ENCODE data around the gene SLC26A9. TPM values are rescaled to one million over a fixed set of nuclear protein-coding genes. Genes with fewer than 3 reads are reported as not detected.

The SLC26A9 gene
- total and polyA plus RNA-seq, 2 experiments from 2014 or later, result not detected

DNA sequence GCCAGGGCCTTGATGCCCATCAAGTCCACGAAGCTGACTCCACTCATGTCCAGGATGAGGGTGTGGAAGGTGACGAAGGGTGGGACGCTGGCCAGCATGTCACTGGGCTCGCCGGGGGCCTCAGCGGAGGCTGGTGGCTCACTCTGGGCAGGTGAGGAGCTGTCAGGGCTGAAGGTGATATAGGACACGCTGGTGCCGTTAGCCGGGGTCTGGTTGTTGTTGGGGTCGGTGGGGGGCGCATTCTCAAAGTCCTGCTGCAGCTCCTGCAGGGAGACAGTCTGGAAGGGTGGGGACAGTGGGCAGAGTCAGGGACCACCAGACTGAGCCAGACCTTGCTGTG lies 21.7 kb downstream of the SLC26A9 start:
- no peaks in the 10 kb centered on the region for H3K36me3 ChIP-seq (ENCODE audit: insufficient read depth)
- H2AFZ ChIP-seq, result no peak overlapping the region
- H3K36me3 Mint-ChIP-seq (ENCODE audit: low read depth), result no peaks in the 10 kb centered on the region
- H3K4me1 ChIP-seq (ENCODE audit: insufficient read depth), result no peaks in the 10 kb centered on the region
- H3K27me3 Mint-ChIP-seq (ENCODE audit: insufficient read depth, low read depth, poor library complexity), result peaks cover 8% of the 10 kb centered on the region
- H3F3A ChIP-seq (replicated peaks; ENCODE audit: low read depth), result no peaks in the 10 kb centered on the region
- H3K79me2 ChIP-seq (replicated peaks; ENCODE audit: insufficient read depth), result no peaks in the 10 kb centered on the region
- ATAC-seq (no peak), DNase-seq (ENCODE audit: low spot score) (no peak)
- no peak overlapping the region for H3K27ac ChIP-seq (ENCODE audit: low read depth)
- peaks cover 4% of the 10 kb centered on the region for H3K4me1 Mint-ChIP-seq
- no peaks in the 10 kb centered on the region for H3K27me3 ChIP-seq (ENCODE audit: insufficient read depth)
- H3K9me3 Mint-ChIP-seq, result no peaks in the 10 kb centered on the region
- H4K20me1 ChIP-seq (replicated peaks; ENCODE audit: insufficient read depth), result no peaks in the 10 kb centered on the region
- H3K9me2 ChIP-seq (ENCODE audit: insufficient read depth), result no peaks in the 10 kb centered on the region
- H3K4me3 Mint-ChIP-seq, result no peak overlapping the region
- no peak overlapping the region for H3K4me2 ChIP-seq
- no peak overlapping the region for H3K4me3 ChIP-seq
- no peak overlapping the region for H3K27ac Mint-ChIP-seq
- TF ChIP-seq ZNF114 (CRISPR knock-in tag; IDR thresholded peaks at IDR 0.05) (no peak), EZH2 (IDR thresholded peaks at IDR 0.05; ENCODE audit: low read depth, unreplicated experiment) (no peak), JUNB (IDR thresholded peaks at IDR 0.05; ENCODE audit: unreplicated experiment) (no peak), CREB1 (CRISPR knock-in tag; IDR thresholded peaks at IDR 0.05; ENCODE audit: low read depth) (no peak), POLR2AphosphoS5 (IDR thresholded peaks at IDR 0.05; ENCODE audit: low read depth) (no peak), ZNF331 (CRISPR knock-in tag; IDR thresholded peaks at IDR 0.05; ENCODE audit: low read depth) (no peak)
- TF ChIP-seq, protein P1, sequence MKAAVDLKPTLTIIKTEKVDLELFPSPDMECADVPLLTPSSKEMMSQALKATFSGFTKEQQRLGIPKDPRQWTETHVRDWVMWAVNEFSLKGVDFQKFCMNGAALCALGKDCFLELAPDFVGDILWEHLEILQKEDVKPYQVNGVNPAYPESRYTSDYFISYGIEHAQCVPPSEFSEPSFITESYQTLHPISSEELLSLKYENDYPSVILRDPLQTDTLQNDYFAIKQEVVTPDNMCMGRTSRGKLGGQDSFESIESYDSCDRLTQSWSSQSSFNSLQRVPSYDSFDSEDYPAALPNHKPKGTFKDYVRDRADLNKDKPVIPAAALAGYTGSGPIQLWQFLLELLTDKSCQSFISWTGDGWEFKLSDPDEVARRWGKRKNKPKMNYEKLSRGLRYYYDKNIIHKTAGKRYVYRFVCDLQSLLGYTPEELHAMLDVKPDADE (IDR thresholded peaks at IDR 0.05), result no peak
- TF ChIP-seq, protein P2, sequence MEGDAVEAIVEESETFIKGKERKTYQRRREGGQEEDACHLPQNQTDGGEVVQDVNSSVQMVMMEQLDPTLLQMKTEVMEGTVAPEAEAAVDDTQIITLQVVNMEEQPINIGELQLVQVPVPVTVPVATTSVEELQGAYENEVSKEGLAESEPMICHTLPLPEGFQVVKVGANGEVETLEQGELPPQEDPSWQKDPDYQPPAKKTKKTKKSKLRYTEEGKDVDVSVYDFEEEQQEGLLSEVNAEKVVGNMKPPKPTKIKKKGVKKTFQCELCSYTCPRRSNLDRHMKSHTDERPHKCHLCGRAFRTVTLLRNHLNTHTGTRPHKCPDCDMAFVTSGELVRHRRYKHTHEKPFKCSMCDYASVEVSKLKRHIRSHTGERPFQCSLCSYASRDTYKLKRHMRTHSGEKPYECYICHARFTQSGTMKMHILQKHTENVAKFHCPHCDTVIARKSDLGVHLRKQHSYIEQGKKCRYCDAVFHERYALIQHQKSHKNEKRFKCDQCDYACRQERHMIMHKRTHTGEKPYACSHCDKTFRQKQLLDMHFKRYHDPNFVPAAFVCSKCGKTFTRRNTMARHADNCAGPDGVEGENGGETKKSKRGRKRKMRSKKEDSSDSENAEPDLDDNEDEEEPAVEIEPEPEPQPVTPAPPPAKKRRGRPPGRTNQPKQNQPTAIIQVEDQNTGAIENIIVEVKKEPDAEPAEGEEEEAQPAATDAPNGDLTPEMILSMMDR (conservative IDR thresholded peaks at IDR 0.05; ENCODE audit: low read depth in 2 of 2), result no peak

DNA sequence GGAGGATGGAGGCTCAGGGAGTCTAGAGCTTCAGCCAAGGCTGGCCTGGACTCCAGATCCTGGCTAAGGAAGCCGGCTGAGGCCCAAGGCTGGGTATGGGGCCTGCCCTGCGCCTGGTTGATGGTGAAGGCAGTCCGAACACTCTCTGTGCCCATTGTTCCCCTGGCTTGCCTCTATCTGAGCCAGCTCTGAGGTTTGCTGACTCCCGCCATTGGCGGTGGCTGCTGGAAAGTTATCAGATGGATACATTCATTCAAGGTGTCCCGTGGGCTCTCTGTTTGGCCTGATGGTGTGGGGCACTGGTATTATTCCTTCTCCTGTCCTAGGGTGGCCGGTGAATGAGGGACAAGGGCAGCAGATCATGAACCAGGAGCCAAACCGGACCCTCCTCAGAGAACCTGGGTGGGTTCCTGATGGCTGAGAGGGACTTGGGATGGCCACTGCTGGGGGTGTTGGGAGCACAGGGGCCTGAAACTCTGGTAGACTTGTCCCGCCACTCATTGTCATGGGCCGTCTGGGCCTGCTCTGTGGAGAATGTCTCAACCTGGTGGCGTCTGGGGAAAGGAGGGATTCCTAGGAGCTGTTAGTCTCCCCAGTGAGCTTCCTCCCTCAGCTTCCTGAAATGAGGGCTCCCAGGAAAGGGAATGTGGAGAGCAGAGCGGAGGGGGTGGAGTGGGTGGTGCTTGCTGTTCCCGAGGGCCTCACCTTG lies 22.2 kb downstream of the SLC26A9 start:
- Histone ChIP-seq H2AFZ (no peak overlapping the region), H4K20me1 (replicated peaks; ENCODE audit: insufficient read depth) (no peaks in the 10 kb centered on the region), H3K27me3 (ENCODE audit: insufficient read depth) (no peaks in the 10 kb centered on the region), H3F3A (replicated peaks; ENCODE audit: low read depth) (no peaks in the 10 kb centered on the region), H3K4me2 (no peak overlapping the region), H3K27ac (ENCODE audit: low read depth) (no peak overlapping the region), H3K4me1 (ENCODE audit: insufficient read depth) (no peaks in the 10 kb centered on the region), H3K9me2 (ENCODE audit: insufficient read depth) (no peaks in the 10 kb centered on the region), H3K4me3 (no peak overlapping the region), H3K79me2 (replicated peaks; ENCODE audit: insufficient read depth) (no peaks in the 10 kb centered on the region), H3K36me3 (ENCODE audit: insufficient read depth) (no peaks in the 10 kb centered on the region)
- no peak overlapping the region for H3K4me3 Mint-ChIP-seq
- ATAC-seq (no peak), DNase-seq (ENCODE audit: low spot score) (no peak)
- no peak overlapping the region for H3K27ac Mint-ChIP-seq
- H3K27me3 Mint-ChIP-seq (ENCODE audit: insufficient read depth, low read depth, poor library complexity), result peaks cover 7% of the 10 kb centered on the region
- no peaks in the 10 kb centered on the region for H3K9me3 Mint-ChIP-seq
- H3K4me1 Mint-ChIP-seq, result peaks cover 4% of the 10 kb centered on the region
- H3K36me3 Mint-ChIP-seq (ENCODE audit: low read depth), result no peaks in the 10 kb centered on the region
- TF ChIP-seq EZH2 (IDR thresholded peaks at IDR 0.05; ENCODE audit: low read depth, unreplicated experiment) (no peak), JUNB (IDR thresholded peaks at IDR 0.05; ENCODE audit: unreplicated experiment) (no peak), ZNF331 (CRISPR knock-in tag; IDR thresholded peaks at IDR 0.05; ENCODE audit: low read depth) (no peak), ZNF114 (CRISPR knock-in tag; IDR thresholded peaks at IDR 0.05) (no peak), CREB1 (CRISPR knock-in tag; IDR thresholded peaks at IDR 0.05; ENCODE audit: low read depth) (no peak), POLR2AphosphoS5 (IDR thresholded peaks at IDR 0.05; ENCODE audit: low read depth) (no peak), STAT1 (IDR thresholded peaks at IDR 0.05; ENCODE audit: unreplicated experiment) (no peak)
- TF ChIP-seq, protein P3, sequence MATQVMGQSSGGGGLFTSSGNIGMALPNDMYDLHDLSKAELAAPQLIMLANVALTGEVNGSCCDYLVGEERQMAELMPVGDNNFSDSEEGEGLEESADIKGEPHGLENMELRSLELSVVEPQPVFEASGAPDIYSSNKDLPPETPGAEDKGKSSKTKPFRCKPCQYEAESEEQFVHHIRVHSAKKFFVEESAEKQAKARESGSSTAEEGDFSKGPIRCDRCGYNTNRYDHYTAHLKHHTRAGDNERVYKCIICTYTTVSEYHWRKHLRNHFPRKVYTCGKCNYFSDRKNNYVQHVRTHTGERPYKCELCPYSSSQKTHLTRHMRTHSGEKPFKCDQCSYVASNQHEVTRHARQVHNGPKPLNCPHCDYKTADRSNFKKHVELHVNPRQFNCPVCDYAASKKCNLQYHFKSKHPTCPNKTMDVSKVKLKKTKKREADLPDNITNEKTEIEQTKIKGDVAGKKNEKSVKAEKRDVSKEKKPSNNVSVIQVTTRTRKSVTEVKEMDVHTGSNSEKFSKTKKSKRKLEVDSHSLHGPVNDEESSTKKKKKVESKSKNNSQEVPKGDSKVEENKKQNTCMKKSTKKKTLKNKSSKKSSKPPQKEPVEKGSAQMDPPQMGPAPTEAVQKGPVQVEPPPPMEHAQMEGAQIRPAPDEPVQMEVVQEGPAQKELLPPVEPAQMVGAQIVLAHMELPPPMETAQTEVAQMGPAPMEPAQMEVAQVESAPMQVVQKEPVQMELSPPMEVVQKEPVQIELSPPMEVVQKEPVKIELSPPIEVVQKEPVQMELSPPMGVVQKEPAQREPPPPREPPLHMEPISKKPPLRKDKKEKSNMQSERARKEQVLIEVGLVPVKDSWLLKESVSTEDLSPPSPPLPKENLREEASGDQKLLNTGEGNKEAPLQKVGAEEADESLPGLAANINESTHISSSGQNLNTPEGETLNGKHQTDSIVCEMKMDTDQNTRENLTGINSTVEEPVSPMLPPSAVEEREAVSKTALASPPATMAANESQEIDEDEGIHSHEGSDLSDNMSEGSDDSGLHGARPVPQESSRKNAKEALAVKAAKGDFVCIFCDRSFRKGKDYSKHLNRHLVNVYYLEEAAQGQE (IDR thresholded peaks at IDR 0.05; ENCODE audit: unreplicated experiment), result no peak
- TF ChIP-seq, protein P2 (conservative IDR thresholded peaks at IDR 0.05; ENCODE audit: low read depth in 2 of 2), result no peak
- TF ChIP-seq, protein P1 (IDR thresholded peaks at IDR 0.05), result no peak

Data from GM23338 (cell line).